A673 (cell line): ENCODE measurements around the gene BRSK1. TPM values are rescaled to one million over a fixed set of nuclear protein-coding genes. Genes with fewer than 3 reads are reported as not detected.

Source experiments
- BruUV-seq: library from RNA; stranded (reverse); fragments of 400-500 nt; replicated peaks from 2 replicates; lab custom pipeline; 2021; lab: Mats Ljungman, UMichigan
- CTCF ChIA-PET: fragments of 300-600 bp; sonication (Branson Sonifier 250); formaldehyde crosslinking; loops from one replicate; lab custom pipeline; 2022; ENCODE audit warnings: antibody characterized with exemption; lab: Charles Lee
- POLR2A ChIA-PET: fragments of 300-600 bp; sonication (Branson Sonifier 250); formaldehyde crosslinking; loops from one replicate; lab custom pipeline; 2022; ENCODE audit warnings: antibody characterized with exemption; ENCODE audit not compliant: low non-redundant PET; lab: Charles Lee
- DNase-seq: peaks from one replicate; pipeline ENCODE4 v3.0.0-alpha.2; 2015; ENCODE audit warnings: low spot score
- H3K27ac ChIP-seq: fragments of 200-600 bp; sonication (generic); 2 replicates; pipeline ENCODE4 v1.5.1; 2016; ENCODE audit warnings: mixed run types, low read depth, mild to moderate bottlenecking, mixed read lengths, antibody characterized with exemption, low read length; ENCODE audit not compliant: poor library complexity, severe bottlenecking
- H3K27me3 ChIP-seq: fragments of 200-600 bp; sonication (generic); replicated peaks from 2 replicates; pipeline ENCODE4 v1.6.1; 2017; ENCODE audit warnings: mixed run types, low read depth, mild to moderate bottlenecking, mixed read lengths, antibody characterized with exemption, low read length; ENCODE audit not compliant: insufficient read depth, poor library complexity
- H3K36me3 ChIP-seq: fragments of 200-600 bp; sonication (generic); 2 replicates; pipeline ENCODE4 v1.6.1; 2016; ENCODE audit warnings: mixed run types, mild to moderate bottlenecking, mixed read lengths, antibody characterized with exemption, low read length; ENCODE audit not compliant: insufficient read depth, poor library complexity, severe bottlenecking
- H3K4me1 ChIP-seq: fragments of 200-600 bp; sonication (generic); 2 replicates; pipeline ENCODE4 v1.6.1; 2017; ENCODE audit warnings: mixed run types, mild to moderate bottlenecking, mixed read lengths, antibody characterized with exemption, low read length; ENCODE audit not compliant: insufficient read depth, poor library complexity, severe bottlenecking
- H3K4me3 ChIP-seq: fragments of 200-600 bp; sonication (generic); 2 replicates; pipeline ENCODE4 v1.5.1; 2016; ENCODE audit warnings: low read depth, mixed run types, mild to moderate bottlenecking, mixed read lengths, low read length; ENCODE audit not compliant: poor library complexity, severe bottlenecking
- H3K9me3 ChIP-seq: fragments of 200-600 bp; sonication (generic); 2 replicates; pipeline ENCODE4 v1.6.1; 2016; ENCODE audit warnings: mixed run types, low read depth, mild to moderate bottlenecking, mixed read lengths, antibody characterized with exemption, low read length; ENCODE audit not compliant: poor library complexity, severe bottlenecking
- EZH2 ChIP-seq: fragments of 200-600 bp; sonication (generic); IDR thresholded peaks from 2 replicates; pipeline ENCODE4 v1.6.1; 2017; ENCODE audit warnings: borderline replicate concordance, low read depth, mild to moderate bottlenecking, mixed read lengths, antibody characterized with exemption, low read length; ENCODE audit not compliant: poor library complexity, severe bottlenecking
- intact Hi-C: fragments of 100-400 bp; cut with micrococcal nuclease; formaldehyde crosslinking; loops from one replicate; pipeline ENCODE4 v1.10.0; 2022; ENCODE audit not compliant: unreplicated experiment
- total RNA-seq: library from RNA; stranded (reverse); gene quantifications from 2 replicates; pipeline ENCODE4 v1.2.3, GENCODE V29; 2021
- TF ChIP-seq, protein P1 (sequence below): fragments of 300-800, 200-600 bp; sonication (generic); conservative IDR thresholded peaks from 2 replicates; pipeline ENCODE4 v1.5.1; 2017; ENCODE audit warnings: low read depth, mild to moderate bottlenecking, antibody characterized with exemption, low read length, moderate library complexity, mixed read lengths

BRSK1 gene
- total RNA-seq, 1 experiment from 2014 or later, result 30.5 TPM

DNA sequence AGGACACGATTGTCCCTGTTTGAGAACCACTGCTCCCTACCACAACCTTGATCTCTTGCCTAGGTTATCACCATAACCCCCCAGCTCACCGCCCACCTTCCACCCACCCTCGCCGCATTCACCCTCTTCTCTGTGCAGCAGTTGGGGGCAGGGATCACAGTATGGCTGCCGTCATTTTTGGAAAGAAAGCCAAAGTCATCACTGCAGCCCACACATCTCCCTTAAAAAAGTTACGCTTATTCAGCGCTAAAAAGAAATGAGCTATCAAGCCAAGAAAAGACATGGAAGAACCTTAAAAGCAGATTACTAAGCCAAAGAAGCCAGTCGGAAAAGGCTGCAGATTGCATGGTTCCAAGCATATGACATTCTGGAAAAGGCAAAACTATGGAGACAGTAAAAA, 14.5 kb upstream of the BRSK1 start:
- TF ChIP-seq, protein P1, sequence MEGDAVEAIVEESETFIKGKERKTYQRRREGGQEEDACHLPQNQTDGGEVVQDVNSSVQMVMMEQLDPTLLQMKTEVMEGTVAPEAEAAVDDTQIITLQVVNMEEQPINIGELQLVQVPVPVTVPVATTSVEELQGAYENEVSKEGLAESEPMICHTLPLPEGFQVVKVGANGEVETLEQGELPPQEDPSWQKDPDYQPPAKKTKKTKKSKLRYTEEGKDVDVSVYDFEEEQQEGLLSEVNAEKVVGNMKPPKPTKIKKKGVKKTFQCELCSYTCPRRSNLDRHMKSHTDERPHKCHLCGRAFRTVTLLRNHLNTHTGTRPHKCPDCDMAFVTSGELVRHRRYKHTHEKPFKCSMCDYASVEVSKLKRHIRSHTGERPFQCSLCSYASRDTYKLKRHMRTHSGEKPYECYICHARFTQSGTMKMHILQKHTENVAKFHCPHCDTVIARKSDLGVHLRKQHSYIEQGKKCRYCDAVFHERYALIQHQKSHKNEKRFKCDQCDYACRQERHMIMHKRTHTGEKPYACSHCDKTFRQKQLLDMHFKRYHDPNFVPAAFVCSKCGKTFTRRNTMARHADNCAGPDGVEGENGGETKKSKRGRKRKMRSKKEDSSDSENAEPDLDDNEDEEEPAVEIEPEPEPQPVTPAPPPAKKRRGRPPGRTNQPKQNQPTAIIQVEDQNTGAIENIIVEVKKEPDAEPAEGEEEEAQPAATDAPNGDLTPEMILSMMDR, result no peak
- Histone ChIP-seq H3K9me3 (no peaks in the 10 kb centered on the region), H3K36me3 (peaks cover 3% of the 10 kb centered on the region), H3K27ac (no peak overlapping the region), H3K4me3 (no peak overlapping the region), H3K27me3 (no peaks in the 10 kb centered on the region), H3K4me1 (no peaks in the 10 kb centered on the region)
- POLR2A ChIA-PET, result no interaction called here
- CTCF ChIA-PET, result no interaction called here
- intact Hi-C loops, result no loop called here
- DNase-seq, result no peak
- BruUV-seq, result no TSS peak

DNA sequence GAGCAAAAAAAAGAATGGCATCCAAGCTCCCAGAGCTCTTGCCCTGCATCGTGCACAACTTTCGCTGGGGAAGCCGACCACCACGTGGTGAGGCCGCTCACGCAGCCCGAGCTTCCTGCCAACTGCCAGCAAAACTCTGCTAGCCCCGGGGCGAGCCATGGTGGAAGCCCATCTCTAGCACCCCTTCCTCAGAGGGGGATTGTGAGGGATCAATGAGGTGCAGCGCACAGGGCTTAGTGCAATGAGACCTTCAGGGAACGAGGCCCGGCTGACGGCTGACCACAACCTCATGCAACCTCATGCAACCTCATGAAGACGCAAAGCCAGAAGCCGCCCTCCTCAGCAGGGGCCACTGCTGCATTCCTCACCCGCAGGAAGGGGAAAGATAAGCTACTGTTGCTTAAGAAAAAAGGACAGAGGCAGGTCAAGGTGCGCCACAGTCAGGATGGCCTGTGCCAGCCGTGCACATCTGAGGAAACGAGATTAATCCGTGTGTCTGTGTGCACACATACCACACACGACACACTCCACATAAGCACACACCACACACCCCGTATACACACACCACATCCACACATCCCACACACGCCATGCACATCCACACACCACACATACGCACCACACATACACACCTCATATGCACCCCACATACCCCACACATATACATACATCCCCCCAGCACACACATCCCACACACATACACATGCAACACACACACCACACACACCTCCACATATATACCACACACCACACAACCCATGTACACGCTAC, 13.4 kb upstream of the BRSK1 start:
- H3K9me3 ChIP-seq, result no peaks in the 10 kb centered on the region
- DNase-seq, result no peak
- intact Hi-C loops, result no loop called here
- ChIA-PET CTCF (no interaction called here), POLR2A (no interaction called here)
- H3K4me3 ChIP-seq, result no peak overlapping the region
- H3K27me3 ChIP-seq, result no peaks in the 10 kb centered on the region
- no peak overlapping the region for H3K27ac ChIP-seq
- no peaks in the 10 kb centered on the region for H3K4me1 ChIP-seq
- TF ChIP-seq, protein P1, result no peak
- TF ChIP-seq EZH2, result no peak
- no TSS peak for BruUV-seq
- peaks cover 5% of the 10 kb centered on the region for H3K36me3 ChIP-seq

DNA sequence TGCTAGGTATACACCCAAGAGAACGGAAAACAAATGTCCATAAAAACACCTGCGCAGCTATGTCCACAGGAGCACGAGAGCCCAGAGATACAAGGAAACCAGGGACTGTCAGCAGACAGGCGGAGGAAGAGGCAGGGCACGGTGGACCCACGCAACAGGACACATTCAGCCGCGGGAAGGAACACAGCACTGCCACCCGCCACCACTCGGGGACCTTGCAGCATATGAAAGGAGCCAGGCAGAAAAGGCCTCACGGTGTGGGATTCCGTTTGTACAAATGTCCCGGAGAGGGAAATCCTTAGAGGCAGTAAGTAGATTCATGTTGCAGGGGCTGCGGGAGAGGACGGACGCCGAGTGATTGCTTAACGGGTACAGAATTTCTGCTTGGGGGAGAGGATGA, 11.7 kb upstream of the BRSK1 start:
- H3K36me3 ChIP-seq, result peaks cover 6% of the 10 kb centered on the region
- DNase-seq, result no peak
- H3K27ac ChIP-seq, result no peak overlapping the region
- ChIA-PET CTCF (interaction anchor here (0.7 kb wide), 1 partner anchor 16 kb away, joined by 4 read pairs; no protein-coding TSS in a partner anchor), POLR2A (no interaction called here)
- no peaks in the 10 kb centered on the region for H3K4me1 ChIP-seq
- no TSS peak for BruUV-seq
- no peak overlapping the region for H3K4me3 ChIP-seq
- no peaks in the 10 kb centered on the region for H3K27me3 ChIP-seq
- intact Hi-C loops, result no loop called here
- H3K9me3 ChIP-seq, result no peaks in the 10 kb centered on the region
- TF ChIP-seq, protein P1, result no peak
- TF ChIP-seq EZH2, result no peak
